GM21423 (cell line): ENCODE measurements around the gene CEACAM21.

Experiments
- ATAC-seq: cut with Tn5 transposase; IDR thresholded peaks from one replicate; pipeline ENCODE4 v1.9.1; 2021; ENCODE audit warnings: mild to moderate bottlenecking, moderate library complexity; ENCODE audit not compliant: unreplicated experiment

CEACAM21 gene

GRCh38 chr19:41575998-41576397 is at the start of gene CEACAM21:
CEACAM21 (plus strand) TSS chr19:41576166; CDS start chr19:41576275, 109 bp downstream.
- ATAC-seq = peak; percentile 75

- ATAC-seq = no peak
Measured at GRCh38 chr19:41527089-41527488, 48.9 kb upstream of the CEACAM21 start.

GRCh38 chr19:41528106-41528505 is 47.9 kb upstream of the CEACAM21 start:
- no peak for ATAC-seq

- ATAC-seq = no peak
Measured at GRCh38 chr19:41529484-41530183, 46.3 kb upstream of the CEACAM21 start.

GRCh38 chr19:41530184-41530534 is 45.8 kb upstream of the CEACAM21 start:
- no peak for ATAC-seq

GRCh38 chr19:41530761-41531301 is 45.1 kb upstream of the CEACAM21 start:
- no peak for ATAC-seq

GRCh38 chr19:41531438-41532311 is 44.3 kb upstream of the CEACAM21 start:
- no peak for ATAC-seq

GRCh38 chr19:41532526-41532925 is 43.4 kb upstream of the CEACAM21 start:
- no peak for ATAC-seq

GRCh38 chr19:41533671-41534215 is 42.2 kb upstream of the CEACAM21 start:
- ATAC-seq = no peak

- ATAC-seq = peak; percentile 78
Measured at GRCh38 chr19:41535029-41535622, 40.8 kb upstream of the CEACAM21 start.

GRCh38 chr19:41537789-41538188 is 38.2 kb upstream of the CEACAM21 start:
- ATAC-seq = no peak

- ATAC-seq = no peak
Measured at GRCh38 chr19:41540041-41540695, 35.8 kb upstream of the CEACAM21 start.

- no peak for ATAC-seq
Measured at GRCh38 chr19:41541990-41542584, 33.9 kb upstream of the CEACAM21 start.

GRCh38 chr19:41542622-41543021 is 33.3 kb upstream of the CEACAM21 start:
- ATAC-seq = no peak

- no peak for ATAC-seq
Measured at GRCh38 chr19:41543582-41543981, 32.4 kb upstream of the CEACAM21 start.

- ATAC-seq = no peak
Measured at GRCh38 chr19:41545547-41545946, 30.4 kb upstream of the CEACAM21 start.

GRCh38 chr19:41546386-41546789 is 29.6 kb upstream of the CEACAM21 start:
- ATAC-seq = no peak

- ATAC-seq = no peak
Measured at GRCh38 chr19:41546961-41547360, 29.0 kb upstream of the CEACAM21 start.

- ATAC-seq = no peak
Measured at GRCh38 chr19:41547569-41547968, 28.4 kb upstream of the CEACAM21 start.

GRCh38 chr19:41548047-41548446 is 27.9 kb upstream of the CEACAM21 start:
- no peak for ATAC-seq
